NB4 (cell line): ENCODE results near the gene CTPS1.

ENCODE experiments used
- DNase-seq: peaks from one replicate; pipeline ENCODE4 v3.0.0; 2010; ENCODE audit warnings: low read depth
- H3K4me3 ChIP-seq: one replicate; pipeline ENCODE4 v1.5.1; 2011; ENCODE audit warnings: mild to moderate bottlenecking, low read depth, low read length, moderate library complexity
- CTCF ChIP-seq: IDR thresholded peaks from one replicate; pipeline ENCODE4 v1.5.1; 2012; ENCODE audit warnings: low read depth, low read length
- MYC ChIP-seq: IDR thresholded peaks from 2 replicates; pipeline ENCODE4 v1.6.1; 2011; ENCODE audit warnings: low read depth, low read length
- POLR2A ChIP-seq: IDR thresholded peaks from 2 replicates; pipeline ENCODE4 v1.6.1; 2011; ENCODE audit warnings: mild to moderate bottlenecking; ENCODE audit not compliant: insufficient read length; ENCODE audit errors: extremely low read depth
- TF ChIP-seq, protein P1 (sequence below): IDR thresholded peaks from 2 replicates; pipeline ENCODE4 v1.6.1; 2011; ENCODE audit warnings: low read depth, low read length

The CTPS1 gene

DNA sequence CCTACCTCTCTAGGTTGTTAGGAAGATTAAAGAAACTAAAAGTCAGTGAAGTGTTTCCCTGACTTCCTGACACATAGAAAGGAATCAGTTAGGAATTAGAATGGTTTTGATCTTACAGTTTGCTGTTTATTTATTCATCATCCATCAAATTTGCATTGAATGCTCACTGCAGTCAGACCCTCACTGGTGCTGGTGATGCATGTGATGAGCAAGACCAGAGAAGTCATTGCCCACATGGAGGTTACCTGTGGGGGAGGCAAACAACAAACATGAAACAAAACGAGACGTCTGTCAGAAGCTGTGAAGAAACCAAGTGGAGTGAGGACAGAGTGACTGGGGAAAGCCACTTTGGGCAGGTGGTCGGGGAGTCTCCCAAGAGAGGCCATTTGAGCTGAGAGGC lies 6.4 kb downstream of the CTPS1 start:
- DNase-seq, result no peak
- H3K4me3 ChIP-seq, result no peak overlapping the region
- no peak for TF ChIP-seq POLR2A
- TF ChIP-seq CTCF, result no peak
- TF ChIP-seq MYC, result no peak
- TF ChIP-seq, protein P1, sequence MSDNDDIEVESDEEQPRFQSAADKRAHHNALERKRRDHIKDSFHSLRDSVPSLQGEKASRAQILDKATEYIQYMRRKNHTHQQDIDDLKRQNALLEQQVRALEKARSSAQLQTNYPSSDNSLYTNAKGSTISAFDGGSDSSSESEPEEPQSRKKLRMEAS, result no peak

GRCh38 chr1:40986328-40986783 lies 6.9 kb downstream of the CTPS1 start:
- TF ChIP-seq POLR2A (no peak), CTCF (no peak), MYC (no peak)
- TF ChIP-seq, protein P1, result no peak
- H3K4me3 ChIP-seq, result no peak overlapping the region
- no peak for DNase-seq

DNA sequence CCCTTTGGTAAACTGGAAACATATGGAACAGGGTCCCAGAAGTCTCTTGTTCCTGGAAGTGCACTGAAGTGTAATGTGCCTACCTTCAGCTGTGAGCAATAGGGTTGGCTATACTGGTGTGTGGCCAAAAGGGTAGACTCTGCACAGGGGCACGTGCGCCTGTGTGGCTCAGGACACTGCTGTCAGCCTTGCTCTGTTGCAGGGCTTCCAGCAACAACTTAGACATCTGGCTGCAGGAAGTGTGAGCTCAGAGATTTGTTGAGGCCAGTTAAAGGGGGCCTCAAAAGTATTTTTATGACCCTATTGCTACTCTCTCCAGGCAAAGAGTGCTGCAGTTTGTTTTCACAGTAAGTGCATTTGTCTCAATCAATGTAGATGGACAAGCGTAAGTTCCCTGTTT lies 7.5 kb downstream of the CTPS1 start:
- no peak for DNase-seq
- no peak for TF ChIP-seq POLR2A
- no peak for TF ChIP-seq CTCF
- TF ChIP-seq MYC, result no peak
- TF ChIP-seq, protein P1, result no peak
- no peak overlapping the region for H3K4me3 ChIP-seq

- no peak for DNase-seq
- TF ChIP-seq POLR2A, result no peak
- TF ChIP-seq, protein P1, result no peak
- TF ChIP-seq CTCF, result no peak
- TF ChIP-seq MYC, result no peak
- H3K4me3 ChIP-seq, result no peak overlapping the region
Observed at GRCh38 chr1:40987439-40988276, 8.2 kb downstream of the CTPS1 start.

GRCh38 chr1:40988280-40988679 lies 8.8 kb downstream of the CTPS1 start:
- no peak for DNase-seq
- TF ChIP-seq, protein P1, result no peak
- no peak for TF ChIP-seq MYC
- no peak for TF ChIP-seq POLR2A
- no peak for TF ChIP-seq CTCF
- H3K4me3 ChIP-seq, result no peak overlapping the region
